ENCODE data around the gene BRMS1L. TPM values are rescaled to one million over a fixed set of nuclear protein-coding genes. Genes with fewer than 3 reads are reported as not detected.

BRMS1L gene
- total RNA-seq, 2 donors from 2014 or later: 5.5 to 10.2 TPM

DNA sequence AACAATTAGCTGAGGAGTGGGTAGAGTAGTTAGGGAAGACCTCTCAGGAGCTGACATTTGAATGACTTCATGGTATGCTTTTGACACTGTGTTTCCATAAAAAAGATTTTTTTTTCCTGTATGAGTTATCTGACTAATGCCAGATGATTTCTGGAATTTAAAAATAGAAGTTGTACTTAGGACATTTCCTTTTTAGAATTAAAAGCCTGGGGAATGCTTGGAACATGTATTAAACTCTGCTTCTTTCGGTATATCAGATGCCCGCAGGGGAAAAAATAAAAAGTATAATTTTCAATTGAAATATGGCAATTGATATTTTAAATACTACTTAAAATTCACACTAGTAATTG is 41.1 kb downstream of the BRMS1L start:
- TF ChIP-seq, protein P1, sequence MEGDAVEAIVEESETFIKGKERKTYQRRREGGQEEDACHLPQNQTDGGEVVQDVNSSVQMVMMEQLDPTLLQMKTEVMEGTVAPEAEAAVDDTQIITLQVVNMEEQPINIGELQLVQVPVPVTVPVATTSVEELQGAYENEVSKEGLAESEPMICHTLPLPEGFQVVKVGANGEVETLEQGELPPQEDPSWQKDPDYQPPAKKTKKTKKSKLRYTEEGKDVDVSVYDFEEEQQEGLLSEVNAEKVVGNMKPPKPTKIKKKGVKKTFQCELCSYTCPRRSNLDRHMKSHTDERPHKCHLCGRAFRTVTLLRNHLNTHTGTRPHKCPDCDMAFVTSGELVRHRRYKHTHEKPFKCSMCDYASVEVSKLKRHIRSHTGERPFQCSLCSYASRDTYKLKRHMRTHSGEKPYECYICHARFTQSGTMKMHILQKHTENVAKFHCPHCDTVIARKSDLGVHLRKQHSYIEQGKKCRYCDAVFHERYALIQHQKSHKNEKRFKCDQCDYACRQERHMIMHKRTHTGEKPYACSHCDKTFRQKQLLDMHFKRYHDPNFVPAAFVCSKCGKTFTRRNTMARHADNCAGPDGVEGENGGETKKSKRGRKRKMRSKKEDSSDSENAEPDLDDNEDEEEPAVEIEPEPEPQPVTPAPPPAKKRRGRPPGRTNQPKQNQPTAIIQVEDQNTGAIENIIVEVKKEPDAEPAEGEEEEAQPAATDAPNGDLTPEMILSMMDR (IDR thresholded peaks at IDR 0.05): no peak
- Histone ChIP-seq H3K27ac (peak overlapping the region in 1 of 2 donors; percentile 49), H3K27me3 (no peaks in the 10 kb centered on the region), H3K9me3 (no peaks in the 10 kb centered on the region), H3K4me3 (no peak overlapping the region), H3K36me3 (peaks cover 22% of the 10 kb centered on the region), H3K4me1 (no peaks in the 10 kb centered on the region)
- DNase-seq (ENCODE audit: low spot score): no peak

DNA sequence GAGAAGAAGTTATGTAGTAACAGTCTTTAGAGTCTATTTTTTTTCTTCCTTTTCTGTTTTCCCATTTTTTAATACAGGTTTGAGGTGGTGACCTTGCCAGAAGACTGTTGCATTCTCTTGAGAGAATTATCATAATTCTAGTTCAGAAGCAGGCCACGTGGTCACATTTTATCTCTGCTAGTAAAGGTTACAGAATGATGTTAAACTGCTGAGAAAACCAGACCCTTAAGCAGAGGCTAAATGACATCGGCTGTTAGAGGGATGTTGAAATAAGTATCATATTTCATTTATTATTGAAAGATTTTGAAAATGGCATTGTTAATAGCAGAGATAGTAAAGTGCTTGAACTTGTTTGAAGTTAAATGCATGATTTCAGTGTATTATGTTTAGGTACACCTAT is 49.2 kb downstream of the BRMS1L start:
- TF ChIP-seq, protein P1 (IDR thresholded peaks at IDR 0.05): no peak
- H3K36me3 ChIP-seq: no peaks in the 10 kb centered on the region
- peaks cover 0 to 16% of the 10 kb centered on the region in 2 donors for H3K4me1 ChIP-seq
- no peak overlapping the region for H3K27ac ChIP-seq
- no peaks in the 10 kb centered on the region for H3K9me3 ChIP-seq
- no peak for DNase-seq (ENCODE audit: low spot score)
- H3K27me3 ChIP-seq: no peaks in the 10 kb centered on the region
- no peak overlapping the region for H3K4me3 ChIP-seq

DNA sequence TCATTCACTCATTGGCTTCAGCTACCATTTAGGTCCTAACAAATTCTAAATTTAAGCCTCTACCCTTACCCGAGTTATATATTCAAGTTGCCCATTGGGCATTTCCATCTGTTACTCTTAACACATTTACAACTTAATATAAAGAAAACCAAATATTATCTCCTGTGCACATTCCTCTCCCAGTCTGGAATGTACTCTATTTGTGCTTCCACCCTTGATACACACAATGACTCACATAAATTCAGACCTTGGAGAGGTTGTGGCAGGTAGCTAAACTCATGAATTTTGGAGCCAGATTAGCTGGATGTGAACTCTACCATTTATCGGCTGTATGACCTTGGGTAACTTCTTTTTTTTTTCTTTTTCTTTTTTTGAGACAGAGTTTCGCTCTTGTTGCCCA is 51.1 kb downstream of the BRMS1L start:
- H3K4me3 ChIP-seq: no peak overlapping the region
- H3K36me3 ChIP-seq: no peaks in the 10 kb centered on the region
- no peak for DNase-seq (ENCODE audit: low spot score)
- H3K27me3 ChIP-seq: no peaks in the 10 kb centered on the region
- peaks cover 0 to 16% of the 10 kb centered on the region in 2 donors for H3K4me1 ChIP-seq
- TF ChIP-seq, protein P1 (IDR thresholded peaks at IDR 0.05): no peak
- no peaks in the 10 kb centered on the region for H3K9me3 ChIP-seq
- H3K27ac ChIP-seq: no peak overlapping the region

DNA sequence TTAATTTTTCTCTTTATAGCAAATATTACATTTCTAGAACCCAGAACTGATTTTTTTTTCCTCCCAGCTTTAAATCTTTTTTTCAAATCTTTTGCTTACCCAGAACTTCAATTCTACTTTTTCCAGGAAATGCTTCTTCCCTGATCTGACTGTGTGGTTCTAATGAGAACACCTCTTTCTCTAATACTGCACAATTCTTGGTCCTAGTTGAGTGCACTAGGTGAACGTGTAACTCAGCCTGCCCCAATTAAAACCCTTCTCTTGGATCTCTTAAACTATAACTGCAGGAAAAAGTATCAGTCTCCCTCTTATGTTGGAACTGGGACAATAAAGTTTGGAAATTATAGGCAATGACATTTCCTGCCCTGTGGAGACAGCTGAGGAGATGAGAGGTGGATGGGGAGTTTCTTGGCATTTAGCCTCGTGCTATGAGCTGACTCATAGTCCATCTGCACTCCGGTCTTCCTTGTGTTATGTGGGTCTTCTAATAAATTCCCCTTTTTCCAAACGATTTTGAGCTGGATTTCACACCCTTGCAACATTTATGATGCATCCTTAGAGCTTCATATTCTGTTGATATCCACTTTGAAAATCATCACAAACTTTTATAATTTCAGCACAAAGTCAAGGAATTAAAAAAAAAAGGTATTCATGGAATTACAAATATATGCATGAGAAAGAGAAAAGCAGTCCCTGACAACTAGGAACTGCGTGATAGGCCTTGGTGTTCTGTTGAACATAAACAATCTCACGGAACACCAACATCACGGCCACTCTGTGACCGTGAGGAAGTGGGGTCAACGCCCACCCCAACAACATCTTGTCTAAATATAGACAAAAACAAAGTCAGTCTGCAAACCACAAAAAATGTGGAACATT is 52.4 kb downstream of the BRMS1L start:
- TF ChIP-seq, protein P1 (IDR thresholded peaks at IDR 0.05): no peak
- Histone ChIP-seq H3K27me3 (no peaks in the 10 kb centered on the region), H3K36me3 (no peaks in the 10 kb centered on the region), H3K4me3 (no peak overlapping the region), H3K9me3 (no peaks in the 10 kb centered on the region), H3K27ac (no peak overlapping the region), H3K4me1 (peaks cover 0 to 16% of the 10 kb centered on the region in 2 donors)
- no peak for DNase-seq (ENCODE audit: low spot score)

DNA sequence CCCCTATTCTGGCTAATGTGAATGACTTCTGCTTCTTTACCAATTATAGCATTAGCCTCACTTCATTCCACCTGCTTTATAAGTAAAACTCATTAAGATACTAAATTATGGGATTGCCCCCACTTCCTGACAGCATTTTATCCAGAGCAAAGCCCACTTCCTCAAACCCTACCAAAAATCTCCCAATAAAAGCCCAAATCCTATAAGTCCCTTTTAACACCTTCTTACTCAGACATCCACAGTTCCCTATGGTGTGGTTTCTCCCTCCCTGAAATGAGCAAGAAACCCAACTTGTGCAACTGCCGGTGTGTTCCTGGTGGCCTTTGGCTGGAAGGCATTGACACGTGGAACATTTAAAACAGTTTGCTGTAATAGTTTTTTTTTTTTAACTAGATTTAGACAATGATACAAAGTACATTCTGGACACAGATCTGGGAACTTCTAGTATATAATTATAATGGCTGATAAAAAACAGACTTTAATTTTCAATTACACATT is 53.1 kb downstream of the BRMS1L start:
- Histone ChIP-seq H3K27ac (no peak overlapping the region), H3K27me3 (no peaks in the 10 kb centered on the region), H3K4me3 (no peak overlapping the region), H3K36me3 (no peaks in the 10 kb centered on the region), H3K4me1 (peaks cover 0 to 16% of the 10 kb centered on the region in 2 donors), H3K9me3 (no peaks in the 10 kb centered on the region)
- TF ChIP-seq, protein P1 (IDR thresholded peaks at IDR 0.05): no peak
- DNase-seq (ENCODE audit: low spot score): no peak

Measured in right atrium auricular region (tissue), 2 donors.